PFSK-1 (cell line): ENCODE results near the gene BAHCC1.
A peak's percentile ranks its signal among the peaks of the same experiment; 100 is the strongest.

Experiments
- POLR2AphosphoS5 ChIP-seq: IDR thresholded peaks from 2 replicates; pipeline ENCODE4 v1.6.1; 2012; ENCODE audit warnings: low read depth, mild to moderate bottlenecking, control low read depth, low read length, moderate library complexity
- SIN3A ChIP-seq: IDR thresholded peaks from 2 replicates; pipeline ENCODE4 v1.6.1; 2012; ENCODE audit warnings: mild to moderate bottlenecking, low read length, moderate library complexity, borderline replicate concordance; ENCODE audit not compliant: insufficient read depth
- TF ChIP-seq, protein P1 (sequence below), 2 experiments: IDR thresholded peaks; 2 replicates each; pipeline versions ENCODE4 v1.6.1 to v1.8.0; 2011 to 2012; ENCODE audit warnings: low read depth in 2 of 2, low read length in 2 of 2, control low read depth in 1 of 2, inconsistent platforms in 1 of 2, mild to moderate bottlenecking in 1 of 2, moderate library complexity in 1 of 2; ENCODE audit not compliant: insufficient read depth in 1 of 2

DNA sequence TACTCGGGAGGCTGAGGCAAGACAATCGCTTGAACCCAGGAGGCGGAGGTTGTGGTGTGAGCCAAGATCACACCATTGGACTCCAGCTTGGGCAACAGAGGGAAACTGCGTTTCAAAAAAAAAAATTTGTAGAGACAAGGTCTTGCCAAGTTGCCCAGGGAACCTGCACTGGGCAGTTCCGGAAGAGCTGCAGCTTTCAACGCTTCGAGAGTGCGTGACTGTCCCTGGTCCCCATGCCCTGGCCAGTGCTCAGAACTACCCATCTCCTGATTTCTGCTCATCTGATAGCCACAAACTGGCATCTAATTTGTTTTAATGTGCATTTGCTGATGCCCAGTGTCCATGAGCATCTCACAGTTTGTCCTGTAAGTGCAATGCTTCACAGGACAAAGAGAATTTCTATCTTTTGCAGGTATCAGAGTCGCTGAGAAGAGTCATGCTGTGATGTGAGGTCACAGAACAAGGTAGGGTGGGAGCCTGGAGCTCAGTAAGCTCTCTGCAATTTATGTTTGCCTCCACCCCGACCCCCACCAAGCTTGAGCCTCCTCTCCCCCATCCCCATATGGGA is 113.5 kb downstream of the BAHCC1 start:
- TF ChIP-seq SIN3A (peak; percentile 7; the same call in 1 of the 2 replicates), POLR2AphosphoS5 (peak; percentile 85)
- TF ChIP-seq, protein P1, sequence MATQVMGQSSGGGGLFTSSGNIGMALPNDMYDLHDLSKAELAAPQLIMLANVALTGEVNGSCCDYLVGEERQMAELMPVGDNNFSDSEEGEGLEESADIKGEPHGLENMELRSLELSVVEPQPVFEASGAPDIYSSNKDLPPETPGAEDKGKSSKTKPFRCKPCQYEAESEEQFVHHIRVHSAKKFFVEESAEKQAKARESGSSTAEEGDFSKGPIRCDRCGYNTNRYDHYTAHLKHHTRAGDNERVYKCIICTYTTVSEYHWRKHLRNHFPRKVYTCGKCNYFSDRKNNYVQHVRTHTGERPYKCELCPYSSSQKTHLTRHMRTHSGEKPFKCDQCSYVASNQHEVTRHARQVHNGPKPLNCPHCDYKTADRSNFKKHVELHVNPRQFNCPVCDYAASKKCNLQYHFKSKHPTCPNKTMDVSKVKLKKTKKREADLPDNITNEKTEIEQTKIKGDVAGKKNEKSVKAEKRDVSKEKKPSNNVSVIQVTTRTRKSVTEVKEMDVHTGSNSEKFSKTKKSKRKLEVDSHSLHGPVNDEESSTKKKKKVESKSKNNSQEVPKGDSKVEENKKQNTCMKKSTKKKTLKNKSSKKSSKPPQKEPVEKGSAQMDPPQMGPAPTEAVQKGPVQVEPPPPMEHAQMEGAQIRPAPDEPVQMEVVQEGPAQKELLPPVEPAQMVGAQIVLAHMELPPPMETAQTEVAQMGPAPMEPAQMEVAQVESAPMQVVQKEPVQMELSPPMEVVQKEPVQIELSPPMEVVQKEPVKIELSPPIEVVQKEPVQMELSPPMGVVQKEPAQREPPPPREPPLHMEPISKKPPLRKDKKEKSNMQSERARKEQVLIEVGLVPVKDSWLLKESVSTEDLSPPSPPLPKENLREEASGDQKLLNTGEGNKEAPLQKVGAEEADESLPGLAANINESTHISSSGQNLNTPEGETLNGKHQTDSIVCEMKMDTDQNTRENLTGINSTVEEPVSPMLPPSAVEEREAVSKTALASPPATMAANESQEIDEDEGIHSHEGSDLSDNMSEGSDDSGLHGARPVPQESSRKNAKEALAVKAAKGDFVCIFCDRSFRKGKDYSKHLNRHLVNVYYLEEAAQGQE (IDR thresholded peaks at IDR 0.05; ENCODE audit: insufficient read depth in 1 of 2, low read depth in 2 of 2, low read length in 2 of 2) = no peak
